Endothelial cell of umbilical vein (primary cell): Measurements from ENCODE around the gene SEMA4B. TPM values are rescaled to one million over a fixed set of nuclear protein-coding genes. Genes with fewer than 3 reads are reported as not detected.

Experiments
- BruUV-seq: library from RNA; stranded (reverse); fragments of 400-500 nt; replicated peaks from 2 replicates; lab custom pipeline; 2021; lab: Mats Ljungman, UMichigan
- CTCF ChIA-PET: fragments of 300-600, 350-600 bp; sonication (Branson Sonifier 250); formaldehyde crosslinking; loops from one replicate; lab custom pipeline; 2021; ENCODE audit warnings: antibody characterized with exemption, inconsistent platforms; lab: Charles Lee
- POLR2A ChIA-PET: fragments of 300-600, 350-600 bp; sonication (Branson Sonifier 250); formaldehyde crosslinking; loops from one replicate; lab custom pipeline; 2021; ENCODE audit warnings: antibody characterized with exemption, inconsistent platforms; lab: Charles Lee
- DNase-seq: peaks from one replicate; pipeline ENCODE4 v3.0.0-alpha.2; 2011; ENCODE audit warnings: low read depth, low spot score
- FAIRE-seq: peaks from 2 replicates; lab custom pipeline; 2011; peaks lifted over from hg19 to GRCh38; lab: Jason Lieb, UNC
- H2AFZ ChIP-seq: 2 replicates; pipeline ENCODE4 v1.6.0; 2012; ENCODE audit warnings: low read depth, low read length, control low read depth, inconsistent platforms
- H3K27ac ChIP-seq: 2 replicates; pipeline ENCODE4 v1.5.1; 2011; ENCODE audit warnings: low read depth, mild to moderate bottlenecking, control low read depth, low read length, moderate library complexity; ENCODE audit not compliant: insufficient read depth
- H3K27me3 ChIP-seq, 2 experiments: 2 replicates each; pipeline versions ENCODE4 v1.6.0 to v1.6.1; 2011; ENCODE audit warnings: low read length in 2 of 2, mixed read lengths in 1 of 2; ENCODE audit not compliant: control insufficient read depth in 2 of 2, insufficient read depth in 2 of 2
- H3K36me3 ChIP-seq, 2 experiments: 2 replicates in 1 of 2; 3 replicates in 1 of 2; pipeline ENCODE4 v1.5.1; 2011; ENCODE audit warnings: low read length in 2 of 2, mild to moderate bottlenecking in 1 of 2, moderate library complexity in 1 of 2; ENCODE audit not compliant: control insufficient read depth in 2 of 2, insufficient read depth in 2 of 2; ENCODE audit errors: extremely low read depth in 1 of 2
- H3K4me1 ChIP-seq: 3 replicates; pipeline ENCODE4 v1.5.1; 2011; ENCODE audit warnings: mild to moderate bottlenecking, low read length; ENCODE audit not compliant: control insufficient read depth, insufficient read depth; ENCODE audit errors: extremely low read depth
- H3K4me2 ChIP-seq: 2 replicates; pipeline ENCODE4 v1.6.1; 2011; ENCODE audit warnings: low read length, control low read depth, mixed read lengths; ENCODE audit not compliant: insufficient read depth
- H3K4me3 ChIP-seq, 3 experiments: fragments of 200-600 bp in 1 of 3; sonication (generic), shearing (Covaris generic) in 1 of 3; replicated peaks in 1 of 3; 2 replicates each; pipeline ENCODE4 v1.5.1; 2011 to 2016; ENCODE audit warnings: control low read depth in 3 of 3, low read length in 3 of 3, mild to moderate bottlenecking in 2 of 3, inconsistent platforms in 1 of 3, low read depth in 1 of 3, moderate library complexity in 1 of 3; ENCODE audit not compliant: insufficient read depth in 1 of 3
- H3K79me2 ChIP-seq: 2 replicates; pipeline ENCODE4 v1.6.0; 2012; ENCODE audit warnings: low read length, inconsistent platforms; ENCODE audit not compliant: control insufficient read depth, insufficient read depth
- H3K9ac ChIP-seq: replicated peaks from 2 replicates; pipeline ENCODE3; 2011; ENCODE audit warnings: low read length, control low read depth; ENCODE audit not compliant: insufficient read depth; ENCODE audit errors: extremely low read depth
- H3K9me1 ChIP-seq: replicated peaks from 3 replicates; pipeline ENCODE4 v1.6.0; 2011; ENCODE audit warnings: mild to moderate bottlenecking, low read length; ENCODE audit not compliant: control insufficient read depth, insufficient read depth; ENCODE audit errors: extremely low read depth
- H3K9me3 ChIP-seq: replicated peaks from 2 replicates; pipeline ENCODE4 v1.5.1; 2012; ENCODE audit warnings: low read length, inconsistent platforms; ENCODE audit not compliant: control insufficient read depth, insufficient read depth
- H4K20me1 ChIP-seq: replicated peaks from 2 replicates; pipeline ENCODE3; 2011; ENCODE audit warnings: mild to moderate bottlenecking, low read length; ENCODE audit not compliant: control insufficient read depth, insufficient read depth; ENCODE audit errors: extremely low read depth
- CTCF ChIP-seq, 2 donors: IDR thresholded peaks; 1 replicate in 1 of 2; 2 replicates in 1 of 2; pipeline ENCODE4 v1.5.1; 2011; ENCODE audit warnings: low read length in 2 of 2, mild to moderate bottlenecking in 2 of 2, moderate library complexity in 2 of 2, control low read depth in 1 of 2, inconsistent platforms in 1 of 2, low read depth in 1 of 2; ENCODE audit not compliant: insufficient read depth in 1 of 2; ENCODE audit errors: extremely low read depth in 1 of 2
- EZH2 ChIP-seq: IDR thresholded peaks from 2 replicates; pipeline ENCODE4 v1.6.1; 2012; ENCODE audit warnings: borderline replicate concordance, low read depth, mild to moderate bottlenecking, moderate library complexity, low read length, inconsistent platforms; ENCODE audit not compliant: severe bottlenecking
- GATA2 ChIP-seq: IDR thresholded peaks from 2 replicates; pipeline ENCODE4 v1.7.0; 2011; ENCODE audit warnings: low read depth, mild to moderate bottlenecking, moderate library complexity, mixed read lengths, low read length; ENCODE audit not compliant: insufficient read length, insufficient read depth
- MYC ChIP-seq: IDR thresholded peaks from one replicate; pipeline ENCODE4 v1.6.1; 2011; ENCODE audit warnings: mild to moderate bottlenecking, low read depth, low read length
- POLR2A ChIP-seq: IDR thresholded peaks from 2 replicates; pipeline ENCODE4 v1.6.1; 2012; ENCODE audit warnings: low read depth, mild to moderate bottlenecking, control low read depth, low read length
- dilution Hi-C: fragments of 300-500 bp; cut with MboI; formaldehyde crosslinking; loops from one replicate; pipeline ENCODE4 v1.15.0; 2019; ENCODE audit warnings: low sequenced_read_pairs; ENCODE audit not compliant: extremely low pct_ligation_motif_present
- intact Hi-C: fragments of 100-400 bp; cut with micrococcal nuclease; formaldehyde crosslinking; loops from one replicate; pipeline ENCODE4 v1.10.0; 2022
- polyA plus RNA-seq, 4 experiments: library from polyadenylated mRNA; depleted of rRNA in 3 of 4; stranded (reverse) in 3 of 4; unstranded in 1 of 4; fragments of >200 nt; gene quantifications; 2 replicates each; pipeline versions ENCODE4 v1.2.1 to v1.2.3, GENCODE V29; 2011 to 2012; ENCODE audit warnings: missing spikeins in 1 of 4
- total RNA-seq: library from RNA; stranded (reverse); gene quantifications from 2 replicates; pipeline ENCODE4 v1.2.3, GENCODE V29; 2021
- TF ChIP-seq, protein P1 (sequence below): IDR thresholded peaks from 2 replicates; pipeline ENCODE4 v1.6.1; 2011; ENCODE audit not compliant: insufficient read depth, insufficient read length

Gene SEMA4B
- total and polyA plus RNA-seq, 2 donors (not counting 3 experiments of a cell fraction or from before 2014, with no cell fraction given): 6.1 to 7.1 TPM

- Histone ChIP-seq H3K9ac (no peak overlapping the region), H3K36me3 (no peaks in the 10 kb centered on the region), H3K9me3 (no peaks in the 10 kb centered on the region), H3K27me3 (no peaks in the 10 kb centered on the region), H3K4me1 (peaks cover 4% of the 10 kb centered on the region), H3K4me2 (peak overlapping the region; percentile 33), H4K20me1 (no peaks in the 10 kb centered on the region), H3K4me3 (peak overlapping the region in 1 of 3 experiments; percentile 4), H2AFZ (peak overlapping the region; percentile 78), H3K79me2 (no peaks in the 10 kb centered on the region), H3K27ac (no peak overlapping the region), H3K9me1 (no peaks in the 10 kb centered on the region)
- ChIA-PET POLR2A (no interaction called here), CTCF (interaction anchor here (1.4 kb wide), 1 partner anchor 37 kb away, joined by 4 read pairs; no protein-coding TSS in a partner anchor)
- FAIRE-seq (no peak), DNase-seq (no peak)
- BruUV-seq: no TSS peak
- dilution Hi-C loops (no loop called here), intact Hi-C loops (no loop called here)
- TF ChIP-seq CTCF (IDR thresholded peaks at IDR 0.05; ENCODE audit: extremely low read depth in 1 of 2, insufficient read depth in 1 of 2, low read depth in 1 of 2, low read length in 2 of 2) (no peak), MYC (no peak), GATA2 (no peak), POLR2A (no peak), EZH2 (no peak)
- TF ChIP-seq, protein P1, sequence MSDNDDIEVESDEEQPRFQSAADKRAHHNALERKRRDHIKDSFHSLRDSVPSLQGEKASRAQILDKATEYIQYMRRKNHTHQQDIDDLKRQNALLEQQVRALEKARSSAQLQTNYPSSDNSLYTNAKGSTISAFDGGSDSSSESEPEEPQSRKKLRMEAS: no peak
These were observed 16.9 kb upstream of the SEMA4B start for GRCh38 chr15:90184119-90184785.
